Right cardiac atrium (tissue), 5 donors: ENCODE results near the gene AIRE. TPM values are rescaled to one million over a fixed set of nuclear protein-coding genes. Genes with fewer than 3 reads are reported as not detected.

Experiments used
- ATAC-seq, 2 donors: fragments of 200-7000 bp; cut with Tn5 transposase; one replicate each; pipeline versions ENCODE4 v1.8.0 to v1.9.1; 2020; ENCODE audit warnings: moderate library complexity in 2 of 2, mild to moderate bottlenecking in 1 of 2
- DNase-seq, 3 donors: peaks; one replicate each; pipeline ENCODE4 v3.0.0-alpha.2; 2020
- H3K27ac ChIP-seq: one replicate; pipeline ENCODE4 v1.5.1; 2013; ENCODE audit warnings: mild to moderate bottlenecking, low read length, control low read depth, moderate library complexity
- H3K27me3 ChIP-seq: one replicate; pipeline ENCODE4 v1.6.1; 2013; ENCODE audit not compliant: control insufficient read depth, insufficient read depth
- H3K4me1 ChIP-seq: one replicate; pipeline ENCODE4 v1.6.1; 2013; ENCODE audit warnings: low read length; ENCODE audit not compliant: control insufficient read depth, insufficient read depth
- H3K4me3 ChIP-seq: one replicate; pipeline ENCODE4 v1.5.1; 2013; ENCODE audit warnings: low read length, control low read depth
- H3K9me3 ChIP-seq: one replicate; pipeline ENCODE4 v1.6.1; 2013; ENCODE audit warnings: low read length; ENCODE audit not compliant: control insufficient read depth
- WGBS: extraction: QIAGEN DNeasy Blood & Tissue Kit; methylation state at CpG from one replicate; pipeline ENCODE4 v1.1.7; 2013; 5-methylcytosine and 5-hydroxymethylcytosine counted together
- intact Hi-C, 4 donors: fragments of 100-400 bp; cut with DNase I; formaldehyde crosslinking; loops; one replicate each; pipeline versions ENCODE4 v1.11.0 to v1.14.0; 2022 to 2023
- polyA plus RNA-seq: library from polyadenylated mRNA; stranded (reverse); fragments of 200-250 nt; gene quantifications from one replicate; pipeline ENCODE4 v1.2.3, GENCODE V29; 2013
- total RNA-seq, 4 donors: library from RNA; stranded (reverse); fragmentation: NEBNext Ultra II Directional; extraction: Animal tissue kit (Norgen Biotek cat#: 25700); gene quantifications; one replicate each; pipeline ENCODE4 v1.2.1, GENCODE V29; 2021
- donor health status: healthy with polysubstance abuse.
- donor health status: DM: no; HTN: yes; CAD: no.
- donor health status: DM: no; HTN: no; CAD: no.
- donor health status: DM: no; HTN: yes; CAD: no; lungs with severe emphysema.
- donor health status: DM: yes; HTN: yes; CAD: no.

The AIRE gene
- total and polyA plus RNA-seq, 5 donors, result 0.05 to 0.14 (median 0.13) TPM; not detected in 1

- peak in 1 of 3 donors; percentile 29 for DNase-seq
- Histone ChIP-seq H3K4me3 (no peak overlapping the region), H3K4me1 (no peaks in the 10 kb centered on the region), H3K27me3 (no peaks in the 10 kb centered on the region), H3K27ac (no peak overlapping the region), H3K9me3 (no peaks in the 10 kb centered on the region)
- no peak for ATAC-seq
- intact Hi-C loops, result no loop called here
- 81% methylated on average over 22 of the region's 22 CpGs for WGBS
Measured at GRCh38 chr21:44259082-44259705, 26.5 kb upstream of the AIRE start.

- Histone ChIP-seq H3K27ac (no peak overlapping the region), H3K27me3 (no peaks in the 10 kb centered on the region), H3K9me3 (no peaks in the 10 kb centered on the region), H3K4me1 (no peaks in the 10 kb centered on the region), H3K4me3 (no peak overlapping the region)
- DNase-seq (no peak), ATAC-seq (no peak)
- intact Hi-C loops, result no loop called here
- 58% methylated on average over 4 of the region's 4 CpGs for WGBS
Measured at GRCh38 chr21:44260066-44260465, 25.6 kb upstream of the AIRE start.

- peak in 1 of 3 donors; percentile 45 for DNase-seq
- intact Hi-C loops, result no loop called here
- Histone ChIP-seq H3K27me3 (no peaks in the 10 kb centered on the region), H3K4me1 (no peaks in the 10 kb centered on the region), H3K27ac (no peak overlapping the region), H3K9me3 (no peaks in the 10 kb centered on the region), H3K4me3 (no peak overlapping the region)
- 78% methylated on average over 19 of the region's 19 CpGs for WGBS
- no peak for ATAC-seq
Measured at GRCh38 chr21:44260791-44261631, 24.7 kb upstream of the AIRE start.

- H3K27me3 ChIP-seq, result no peaks in the 10 kb centered on the region
- no peaks in the 10 kb centered on the region for H3K9me3 ChIP-seq
- H3K4me1 ChIP-seq, result no peaks in the 10 kb centered on the region
- ATAC-seq (no peak), DNase-seq (peak in 1 of 3 donors; percentile 48)
- WGBS, result 77% methylated on average over 19 of the region's 19 CpGs
- H3K4me3 ChIP-seq, result no peak within 1 kb of the TSS
- intact Hi-C loops, result no loop called here
- no peak within 1 kb of the TSS for H3K27ac ChIP-seq
Measured at GRCh38 chr21:44261675-44262295, 23.9 kb upstream of the AIRE start, which contains the start of gene DNMT3L. Gene DNMT3L (minus strand): TSS chr21:44261897. CDS start chr21:44261259, 638 bp downstream.

- 82% methylated on average over 12 of the region's 12 CpGs for WGBS
- intact Hi-C loops, result no loop called here
Measured at GRCh38 chr21:44262338-44263056, 23.2 kb upstream of the AIRE start.

GRCh38 chr21:44263221-44263760, 22.4 kb upstream of the AIRE start:
- DNase-seq (peak in 2 of 3 donors; percentile 20 to 53), ATAC-seq (peak in 1 of 2 donors; percentile 12)
- whole genome bisulfite sequencing, result 52% methylated on average over 18 of the region's 18 CpGs

More at GRCh38 chr21:44262338-44263056, 23.2 kb upstream of the AIRE start:
- DNase-seq (peak in 1 of 3 donors; percentile 47), ATAC-seq (no peak)
- Histone ChIP-seq H3K27me3 (no peaks in the 10 kb centered on the region), H3K27ac (no peak overlapping the region), H3K4me1 (no peaks in the 10 kb centered on the region), H3K9me3 (no peaks in the 10 kb centered on the region), H3K4me3 (no peak overlapping the region)

GRCh38 chr21:44263768-44264167, 21.9 kb upstream of the AIRE start:
- Histone ChIP-seq H3K9me3 (no peaks in the 10 kb centered on the region), H3K27me3 (no peaks in the 10 kb centered on the region), H3K4me3 (no peak overlapping the region), H3K4me1 (no peaks in the 10 kb centered on the region), H3K27ac (no peak overlapping the region)
- 88% methylated on average over 4 of the region's 4 CpGs for WGBS
- intact Hi-C loops, result no loop called here
- peak in 1 of 3 donors; percentile 13 for DNase-seq
- no peak for ATAC-seq

More at GRCh38 chr21:44263221-44263760, 22.4 kb upstream of the AIRE start:
- Histone ChIP-seq H3K9me3 (no peaks in the 10 kb centered on the region), H3K27me3 (no peaks in the 10 kb centered on the region), H3K27ac (no peak overlapping the region), H3K4me1 (no peaks in the 10 kb centered on the region), H3K4me3 (no peak overlapping the region)
- intact Hi-C loops, result no loop called here

GRCh38 chr21:44265734-44266270, 19.9 kb upstream of the AIRE start:
- ATAC-seq (no peak), DNase-seq (peak in 2 of 3 donors; percentile 17 to 30)
- Histone ChIP-seq H3K4me1 (no peaks in the 10 kb centered on the region), H3K9me3 (no peaks in the 10 kb centered on the region), H3K4me3 (no peak overlapping the region), H3K27ac (no peak overlapping the region), H3K27me3 (no peaks in the 10 kb centered on the region)
- intact Hi-C loops, result no loop called here
- WGBS, result 94% methylated on average over 17 of the region's 17 CpGs

- no peaks in the 10 kb centered on the region for H3K9me3 ChIP-seq
- no peak overlapping the region for H3K27ac ChIP-seq
- WGBS, result 75% methylated on average over 19 of the region's 19 CpGs
- intact Hi-C loops, result no loop called here
- H3K4me1 ChIP-seq, result no peaks in the 10 kb centered on the region
- H3K4me3 ChIP-seq, result no peak overlapping the region
- no peaks in the 10 kb centered on the region for H3K27me3 ChIP-seq
- peak in 2 of 3 donors; percentile 35 to 67 for DNase-seq
- peak in 1 of 2 donors; percentile 35 for ATAC-seq
Measured at GRCh38 chr21:44267655-44268142, 18.0 kb upstream of the AIRE start.

- H3K27me3 ChIP-seq, result no peaks in the 10 kb centered on the region
- intact Hi-C loops, result no loop called here
- no peak for DNase-seq
Measured at GRCh38 chr21:44269090-44269489, 16.6 kb upstream of the AIRE start.

More at GRCh38 chr21:44269090-44269489, 16.6 kb upstream of the AIRE start:
- ATAC-seq, result no peak
- Histone ChIP-seq H3K4me3 (no peak overlapping the region), H3K4me1 (no peaks in the 10 kb centered on the region), H3K27ac (no peak overlapping the region), H3K9me3 (no peaks in the 10 kb centered on the region)
- WGBS, result 80% methylated on average over 8 of the region's 8 CpGs
